ENCODE results near the gene SETD1A.

SETD1A gene

GRCh38 chr16:31023252-31023602, 65.7 kb downstream of the SETD1A start:
- H3K4me1 ChIP-seq (ENCODE audit: insufficient read depth, low read length), result no peaks in the 10 kb centered on the region
- no peaks in the 10 kb centered on the region for H3K27me3 ChIP-seq (ENCODE audit: insufficient read depth, low read length)
- H2AFZ ChIP-seq (ENCODE audit: low read depth, low read length), result no peak overlapping the region
- H3K4me3 ChIP-seq (ENCODE audit: low read length), result no peak overlapping the region
- H3K36me3 ChIP-seq (ENCODE audit: insufficient read depth, low read length), result no peaks in the 10 kb centered on the region
- no peaks in the 10 kb centered on the region for H3K9me3 ChIP-seq (ENCODE audit: low read length)

DNA sequence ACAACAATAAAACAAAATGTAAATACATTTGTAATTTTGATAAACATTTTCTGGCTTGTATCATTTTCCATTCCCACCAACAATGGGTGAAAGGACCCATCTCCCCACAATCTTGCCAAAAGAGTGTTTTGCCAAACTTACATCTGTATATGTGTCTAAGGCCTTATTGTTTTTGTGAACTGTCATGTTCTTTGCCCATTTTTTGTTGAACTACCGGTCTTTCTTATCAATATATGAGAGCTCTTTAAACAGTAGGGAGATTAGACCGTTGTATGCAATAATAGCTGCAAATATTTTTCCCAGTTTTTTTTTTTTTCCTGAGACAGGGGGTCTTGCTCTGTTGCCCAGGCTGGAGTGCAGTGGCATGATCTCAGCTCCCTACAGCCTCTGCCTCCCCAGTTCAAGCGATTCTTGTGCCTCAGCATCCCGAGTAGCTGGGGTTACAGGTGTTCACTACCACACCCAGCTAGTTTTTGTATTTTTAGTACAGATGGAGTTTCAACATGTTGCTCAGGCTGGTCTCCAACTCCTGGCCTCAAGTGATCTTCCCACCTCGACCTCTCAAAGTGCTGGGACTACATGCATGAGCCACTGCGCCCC, 66.2 kb downstream of the SETD1A start:
- no peak overlapping the region for H3K4me3 ChIP-seq (ENCODE audit: low read length)
- no peaks in the 10 kb centered on the region for H3K36me3 ChIP-seq (ENCODE audit: insufficient read depth, low read length)
- no peaks in the 10 kb centered on the region for H3K27me3 ChIP-seq (ENCODE audit: insufficient read depth, low read length)
- no peaks in the 10 kb centered on the region for H3K4me1 ChIP-seq (ENCODE audit: insufficient read depth, low read length)
- H3K9me3 ChIP-seq (ENCODE audit: low read length), result no peaks in the 10 kb centered on the region
- no peak overlapping the region for H2AFZ ChIP-seq (ENCODE audit: low read depth, low read length)

- Histone ChIP-seq H2AFZ (ENCODE audit: low read depth, low read length) (no peak overlapping the region), H3K4me1 (ENCODE audit: insufficient read depth, low read length) (no peaks in the 10 kb centered on the region), H3K4me3 (ENCODE audit: low read length) (no peak overlapping the region), H3K27me3 (ENCODE audit: insufficient read depth, low read length) (no peaks in the 10 kb centered on the region), H3K9me3 (ENCODE audit: low read length) (no peaks in the 10 kb centered on the region), H3K36me3 (ENCODE audit: insufficient read depth, low read length) (no peaks in the 10 kb centered on the region)
Observed at GRCh38 chr16:31025339-31025738, 67.8 kb downstream of the SETD1A start.

DNA sequence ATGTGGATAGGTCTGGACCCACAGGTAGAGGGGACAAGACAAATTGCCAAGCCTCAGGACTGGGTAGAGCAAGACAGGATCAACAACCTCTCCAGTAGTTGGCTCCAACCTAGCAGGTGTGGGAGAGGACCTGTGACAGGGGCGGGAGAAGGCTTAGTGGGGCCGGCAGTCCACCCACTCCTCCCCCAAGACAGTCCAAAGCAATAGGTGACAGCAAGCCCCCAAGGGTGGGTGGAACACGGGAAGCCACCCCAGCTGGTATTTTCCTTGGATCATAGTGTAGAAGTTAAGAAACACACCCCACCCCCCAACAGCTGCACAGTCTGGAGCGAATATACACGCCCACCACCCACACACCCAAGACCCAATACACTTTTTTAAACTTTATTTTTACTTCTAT, 71.7 kb downstream of the SETD1A start:
- no peak overlapping the region for H2AFZ ChIP-seq (ENCODE audit: low read depth, low read length)
- H3K9me3 ChIP-seq (ENCODE audit: low read length), result no peaks in the 10 kb centered on the region

GRCh38 chr16:31031276-31031675, 73.7 kb downstream of the SETD1A start:
- Histone ChIP-seq H3K4me1 (ENCODE audit: insufficient read depth, low read length) (peaks cover 6% of the 10 kb centered on the region), H3K4me3 (ENCODE audit: low read length) (no peak overlapping the region), H3K27me3 (ENCODE audit: insufficient read depth, low read length) (no peaks in the 10 kb centered on the region)

More for the DNA sequence above, 71.7 kb downstream of the SETD1A start:
- H3K27me3 ChIP-seq (ENCODE audit: insufficient read depth, low read length), result no peaks in the 10 kb centered on the region
- no peak overlapping the region for H3K4me3 ChIP-seq (ENCODE audit: low read length)
- no peaks in the 10 kb centered on the region for H3K36me3 ChIP-seq (ENCODE audit: insufficient read depth, low read length)
- peaks cover 4% of the 10 kb centered on the region for H3K4me1 ChIP-seq (ENCODE audit: insufficient read depth, low read length)

GRCh38 chr16:31032736-31033708, 75.5 kb downstream of the SETD1A start, which contains the start of gene STX4:
Gene STX4 (plus strand): TSS chr16:31033558. CDS start chr16:31033806, 248 bp downstream.
- Histone ChIP-seq H3K4me1 (ENCODE audit: insufficient read depth, low read length) (peaks cover 6% of the 10 kb centered on the region), H3K36me3 (ENCODE audit: insufficient read depth, low read length) (no peaks in the 10 kb centered on the region), H3K27me3 (ENCODE audit: insufficient read depth, low read length) (no peaks in the 10 kb centered on the region), H3K9me3 (ENCODE audit: low read length) (no peaks in the 10 kb centered on the region), H3K4me3 (ENCODE audit: low read length) (peak within 1 kb of the TSS; percentile 79), H2AFZ (ENCODE audit: low read depth, low read length) (peak within 1 kb of the TSS; percentile 82)

More at GRCh38 chr16:31031276-31031675, 73.7 kb downstream of the SETD1A start:
- Histone ChIP-seq H2AFZ (ENCODE audit: low read depth, low read length) (no peak overlapping the region), H3K36me3 (ENCODE audit: insufficient read depth, low read length) (no peaks in the 10 kb centered on the region), H3K9me3 (ENCODE audit: low read length) (no peaks in the 10 kb centered on the region)

DNA sequence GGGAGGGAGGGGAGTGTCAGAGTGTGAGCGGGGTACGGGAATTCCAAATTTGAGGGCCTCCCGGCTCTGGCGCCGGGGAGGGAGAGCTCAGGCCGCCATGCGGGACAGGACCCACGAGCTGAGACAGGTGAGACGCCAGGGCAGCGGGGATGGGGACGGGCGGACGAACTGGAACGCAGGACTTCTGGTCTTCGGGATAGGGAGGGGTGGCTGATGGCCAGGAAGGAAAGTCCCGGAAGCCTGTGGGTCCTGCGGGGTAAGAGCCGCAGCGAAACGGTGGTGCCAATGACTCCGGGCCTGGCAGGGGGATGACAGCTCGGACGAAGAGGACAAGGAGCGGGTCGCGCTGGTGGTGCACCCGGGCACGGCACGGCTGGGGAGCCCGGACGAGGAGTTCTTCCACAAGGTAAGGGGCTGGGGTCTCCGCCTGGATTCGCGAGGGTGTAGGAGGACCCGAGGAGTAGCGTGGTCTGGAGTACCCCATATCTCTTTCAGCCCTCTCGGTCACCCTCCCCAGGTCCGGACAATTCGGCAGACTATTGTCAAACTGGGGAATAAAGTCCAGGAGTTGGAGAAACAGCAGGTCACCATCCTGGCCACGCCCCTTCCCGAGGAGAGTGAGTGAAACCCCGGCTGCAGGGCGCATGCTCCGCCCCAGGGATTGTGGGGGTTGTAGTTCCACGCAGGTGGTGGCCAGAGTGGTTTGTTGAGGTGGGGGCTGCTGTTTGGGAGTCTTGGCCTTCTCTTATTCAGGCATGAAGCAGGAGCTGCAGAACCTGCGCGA, 76.3 kb downstream of the SETD1A start:
- H3K9me3 ChIP-seq (ENCODE audit: low read length), result no peaks in the 10 kb centered on the region

More for the DNA sequence above, 76.3 kb downstream of the SETD1A start:
- peak overlapping the region; percentile 79 for H3K4me3 ChIP-seq (ENCODE audit: low read length)
- peak overlapping the region; percentile 82 for H2AFZ ChIP-seq (ENCODE audit: low read depth, low read length)
- peaks cover 3% of the 10 kb centered on the region for H3K36me3 ChIP-seq (ENCODE audit: insufficient read depth, low read length)
- H3K4me1 ChIP-seq (ENCODE audit: insufficient read depth, low read length), result peaks cover 6% of the 10 kb centered on the region
- no peaks in the 10 kb centered on the region for H3K27me3 ChIP-seq (ENCODE audit: insufficient read depth, low read length)
